H9 (cell line): Measurements from ENCODE around the gene KCNG3. TPM values are rescaled to one million over a fixed set of nuclear protein-coding genes. Genes with fewer than 3 reads are reported as not detected.
A peak's percentile ranks its signal among the peaks of the same experiment; 100 is the strongest.

Experiments used
- DNase-seq: peaks from one replicate; pipeline ENCODE4 v3.0.0-alpha.2; 2017
- H2AFZ ChIP-seq: one replicate; pipeline ENCODE4 v1.6.1; 2013; ENCODE audit warnings: mild to moderate bottlenecking, low read length, control low read depth, moderate library complexity
- H2AK5ac ChIP-seq: 2 replicates; pipeline ENCODE4 v1.6.1; 2013; ENCODE audit warnings: low read length, control low read depth, mixed read lengths; ENCODE audit not compliant: insufficient read length
- H2BK120ac ChIP-seq: one replicate; pipeline ENCODE4 v1.6.1; 2013; ENCODE audit warnings: low read depth, mild to moderate bottlenecking, low read length, control low read depth, inconsistent platforms; ENCODE audit not compliant: poor library complexity, severe bottlenecking
- H2BK12ac ChIP-seq: 2 replicates; pipeline ENCODE4 v1.6.1; 2013; ENCODE audit warnings: low read length, control low read depth, mixed read lengths, low read depth; ENCODE audit not compliant: insufficient read length
- H2BK15ac ChIP-seq: 2 replicates; pipeline ENCODE4 v1.6.1; 2013; ENCODE audit warnings: low read depth, low read length, control low read depth
- H2BK20ac ChIP-seq: one replicate; pipeline ENCODE4 v1.6.1; 2013; ENCODE audit warnings: low read depth, mild to moderate bottlenecking, low read length, control low read depth, inconsistent platforms; ENCODE audit not compliant: poor library complexity, severe bottlenecking
- H2BK5ac ChIP-seq: 2 replicates; pipeline ENCODE4 v1.6.1; 2013; ENCODE audit warnings: low read length, control low read depth, mixed read lengths; ENCODE audit not compliant: insufficient read length
- H3K14ac ChIP-seq: 2 replicates; pipeline ENCODE4 v1.6.1; 2013; ENCODE audit warnings: low read length, control low read depth; ENCODE audit not compliant: insufficient read depth
- H3K18ac ChIP-seq: 2 replicates; pipeline ENCODE4 v1.6.1; 2013; ENCODE audit warnings: low read depth, mild to moderate bottlenecking, mixed read lengths, low read length, control low read depth; ENCODE audit not compliant: insufficient read length
- H3K23ac ChIP-seq: 2 replicates; pipeline ENCODE4 v1.6.1; 2013; ENCODE audit warnings: low read length, control low read depth, mixed read lengths, low read depth; ENCODE audit not compliant: insufficient read length
- H3K23me2 ChIP-seq: 2 replicates; pipeline ENCODE4 v1.6.1; 2013; ENCODE audit warnings: low read depth, mild to moderate bottlenecking, mixed read lengths, low read length, control low read depth; ENCODE audit not compliant: insufficient read length, poor library complexity, severe bottlenecking
- H3K27ac ChIP-seq: 2 replicates; pipeline ENCODE4 v1.5.1; 2013; ENCODE audit warnings: low read length, control low read depth, mixed read lengths, low read depth; ENCODE audit not compliant: insufficient read length
- H3K27me3 ChIP-seq: 2 replicates; pipeline ENCODE4 v1.6.1; 2013; ENCODE audit warnings: low read length, control low read depth, inconsistent platforms; ENCODE audit not compliant: insufficient read depth
- H3K4ac ChIP-seq: 2 replicates; pipeline ENCODE4 v1.6.1; 2013; ENCODE audit warnings: low read depth, mild to moderate bottlenecking, control low read depth, inconsistent platforms, low read length, moderate library complexity
- H3K4me1 ChIP-seq: 2 replicates; pipeline ENCODE4 v1.6.1; 2013; ENCODE audit warnings: low read length, control low read depth, inconsistent platforms; ENCODE audit not compliant: insufficient read depth
- H3K4me2 ChIP-seq: 2 replicates; pipeline ENCODE4 v1.6.1; 2013; ENCODE audit warnings: low read length, control low read depth, mixed read lengths; ENCODE audit not compliant: insufficient read length, insufficient read depth
- H3K56ac ChIP-seq: 2 replicates; pipeline ENCODE4 v1.6.1; 2013; ENCODE audit warnings: low read depth, mild to moderate bottlenecking, mixed read lengths, low read length, control low read depth; ENCODE audit not compliant: insufficient read length
- H3K79me1 ChIP-seq: 2 replicates; pipeline ENCODE4 v1.6.1; 2013; ENCODE audit warnings: low read depth, mild to moderate bottlenecking, moderate library complexity, low read length, control low read depth, inconsistent platforms; ENCODE audit not compliant: insufficient read depth, poor library complexity, severe bottlenecking
- H3K79me2 ChIP-seq: 2 replicates; pipeline ENCODE4 v1.6.1; 2013; ENCODE audit warnings: low read length, control low read depth, inconsistent platforms; ENCODE audit not compliant: insufficient read depth
- H3K9ac ChIP-seq: 2 replicates; pipeline ENCODE4 v1.6.1; 2013; ENCODE audit warnings: low read length, control low read depth, mixed read lengths; ENCODE audit not compliant: insufficient read length; ENCODE audit errors: extremely low read depth
- H3K9me3 ChIP-seq: one replicate; pipeline ENCODE4 v1.6.1; 2013; ENCODE audit warnings: low read depth, low read length, inconsistent platforms; ENCODE audit not compliant: control insufficient read depth
- H3T11ph ChIP-seq: one replicate; pipeline ENCODE4 v1.6.1; 2013; ENCODE audit warnings: mild to moderate bottlenecking, low read length, control low read depth, inconsistent platforms
- H4K20me1 ChIP-seq: one replicate; pipeline ENCODE4 v1.6.1; 2013; ENCODE audit not compliant: control insufficient read depth, insufficient read length, insufficient read depth
- H4K5ac ChIP-seq: 2 replicates; pipeline ENCODE4 v1.6.1; 2013; ENCODE audit warnings: low read depth, mild to moderate bottlenecking, mixed read lengths, low read length, control low read depth; ENCODE audit not compliant: insufficient read length
- H4K8ac ChIP-seq: replicated peaks from 2 replicates; pipeline ENCODE4 v1.6.1; 2013; ENCODE audit warnings: low read length, control low read depth, mixed read lengths, low read depth; ENCODE audit not compliant: insufficient read length
- H4K91ac ChIP-seq: 2 replicates; pipeline ENCODE4 v1.6.1; 2013; ENCODE audit warnings: low read depth, mild to moderate bottlenecking, moderate library complexity, mixed read lengths, low read length, control low read depth; ENCODE audit not compliant: insufficient read length
- H3K27ac Mint-ChIP-seq, 3 experiments: 2 replicates in 2 of 3; 3 replicates in 1 of 3; pipeline ENCODE4 v1.8.0; 2020 to 2021; ENCODE audit warnings: mixed read lengths in 3 of 3, mild to moderate bottlenecking in 1 of 3, moderate library complexity in 1 of 3
- H3K27me3 Mint-ChIP-seq: 2 replicates; pipeline ENCODE4 v1.8.0; 2021; ENCODE audit warnings: low read depth, mild to moderate bottlenecking, moderate library complexity, mixed read lengths
- H3K36me3 Mint-ChIP-seq, 3 experiments: 2 replicates in 2 of 3; 3 replicates in 1 of 3; pipeline ENCODE4 v1.8.0; 2020 to 2021; ENCODE audit warnings: low read depth in 3 of 3, mixed read lengths in 3 of 3; ENCODE audit not compliant: insufficient read depth in 1 of 3
- H3K4me1 Mint-ChIP-seq, 2 experiments: 2 replicates each; pipeline ENCODE4 v1.8.0; 2020; ENCODE audit warnings: mixed read lengths in 2 of 2
- H3K4me3 Mint-ChIP-seq, 2 experiments: 2 replicates in 1 of 2; 3 replicates in 1 of 2; pipeline ENCODE4 v1.8.0; 2020 to 2021; ENCODE audit warnings: mild to moderate bottlenecking in 2 of 2, mixed read lengths in 2 of 2, moderate library complexity in 1 of 2
- H3K9me3 Mint-ChIP-seq, 2 experiments: 2 replicates in 1 of 2; 3 replicates in 1 of 2; pipeline ENCODE4 v1.8.0; 2020; ENCODE audit warnings: mild to moderate bottlenecking in 2 of 2, mixed read lengths in 2 of 2, moderate library complexity in 1 of 2
- CTCF ChIP-seq: fragments of 200-600 bp; sonication (generic); conservative IDR thresholded peaks from 3 replicates; pipeline ENCODE4 v1.8.0; 2021; ENCODE audit warnings: antibody characterized with exemption, mild to moderate bottlenecking
- WGBS: extraction: QIAGEN DNeasy Blood & Tissue Kit; methylation state at CpG from one replicate; pipeline ENCODE4 v1.1.7; 2013; ENCODE audit warnings: missing lambda C conversion rate, low lambda C conversion rate, mixed read lengths; ENCODE audit not compliant: insufficient read length; ENCODE audit errors: extremely low coverage; 5-methylcytosine and 5-hydroxymethylcytosine counted together
- total RNA-seq: library from RNA; stranded (reverse); gene quantifications from 2 replicates; pipeline ENCODE4 v1.2.1, GENCODE V29; 2021

KCNG3 gene
- total RNA-seq, 1 experiment from 2014 or later: 16.5 TPM

GRCh38 chr2:42421601-42422239 lies 72.1 kb downstream of the KCNG3 start:
- Histone ChIP-seq H2BK20ac (no peak overlapping the region), H3T11ph (no peak overlapping the region), H3K4me1 (no peaks in the 10 kb centered on the region), H4K91ac (no peak overlapping the region), H3K9me3 (no peaks in the 10 kb centered on the region), H3K4ac (no peak overlapping the region), H3K23ac (no peak overlapping the region), H2BK5ac (no peak overlapping the region), H2AK5ac (no peak overlapping the region), H2BK15ac (no peak overlapping the region), H3K79me2 (no peaks in the 10 kb centered on the region), H3K27me3 (no peaks in the 10 kb centered on the region), H2BK12ac (no peak overlapping the region), H4K20me1 (no peaks in the 10 kb centered on the region), H3K14ac (no peak overlapping the region), H3K23me2 (no peaks in the 10 kb centered on the region), H3K56ac (no peak overlapping the region), H3K79me1 (no peaks in the 10 kb centered on the region), H2AFZ (no peak overlapping the region), H3K18ac (no peak overlapping the region), H4K8ac (no peak overlapping the region), H2BK120ac (no peak overlapping the region), H4K5ac (no peak overlapping the region), H3K27ac (no peak overlapping the region), H3K4me2 (no peak overlapping the region), H3K9ac (no peak overlapping the region)
- Mint-ChIP-seq H3K27ac (peak overlapping the region in 2 of 3 experiments; percentile 42 to 81; a peak in 2 of 7 replicates), H3K36me3 (no peaks in the 10 kb centered on the region; a peak in 1 of 7 replicates), H3K9me3 (no peaks in the 10 kb centered on the region), H3K4me1 (peaks cover 9 to 18% of the 10 kb centered on the region in 2 experiments; a peak in 3 of 4 replicates), H3K27me3 (no peaks in the 10 kb centered on the region), H3K4me3 (no peak overlapping the region; a peak in 1 of 5 replicates)
- DNase-seq: no peak
- TF ChIP-seq CTCF: no peak
- no CpG with 5 or more reads among the region's 3 CpGs for WGBS
